GM18502 (cell line): Measurements from ENCODE around the gene DRD3.

Experiments
- ATAC-seq: cut with Tn5 transposase; IDR thresholded peaks from one replicate; pipeline ENCODE4 v1.9.1; 2021; ENCODE audit warnings: mild to moderate bottlenecking; ENCODE audit not compliant: unreplicated experiment, poor library complexity

Gene DRD3

DNA sequence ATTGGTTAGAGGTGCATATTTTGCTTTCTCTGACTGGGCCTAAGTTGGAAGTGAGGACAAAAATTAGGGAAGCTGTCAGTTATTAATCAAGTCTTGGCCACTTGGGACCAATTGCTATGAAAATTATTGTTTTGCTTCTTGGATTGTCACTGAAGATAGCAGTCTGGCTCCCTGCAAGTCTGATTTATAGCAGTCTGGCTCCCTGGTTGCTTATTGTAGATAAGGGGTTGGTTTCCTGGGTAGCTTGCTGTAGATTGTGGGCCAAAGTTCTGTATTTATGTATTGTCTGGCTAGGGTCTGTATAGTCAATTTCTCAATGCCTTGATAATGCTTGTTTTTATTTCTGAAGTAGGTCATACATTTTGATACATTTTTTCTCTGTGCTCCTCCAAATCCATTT, 13.3 kb upstream of the DRD3 start:
- ATAC-seq, result no peak

DNA sequence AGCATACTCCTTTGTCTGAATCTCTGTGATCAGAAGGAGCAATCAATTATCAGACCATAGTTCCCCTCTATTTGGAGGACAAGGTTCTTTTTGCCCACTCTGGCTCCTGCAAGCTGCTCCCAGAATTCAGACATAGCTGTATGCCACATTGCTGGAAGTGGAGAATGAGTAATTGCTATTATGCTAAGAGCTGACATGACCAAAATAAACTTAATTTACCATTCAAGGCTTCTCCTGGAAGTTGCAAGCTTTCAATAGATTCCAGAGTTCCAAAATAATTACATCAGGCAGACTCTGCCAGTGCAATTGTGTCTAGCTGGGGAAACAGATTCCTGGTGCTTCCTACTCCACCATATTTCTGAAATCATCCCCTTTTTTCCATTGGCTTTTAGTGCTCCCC, 7.6 kb upstream of the DRD3 start:
- ATAC-seq, result no peak

DNA sequence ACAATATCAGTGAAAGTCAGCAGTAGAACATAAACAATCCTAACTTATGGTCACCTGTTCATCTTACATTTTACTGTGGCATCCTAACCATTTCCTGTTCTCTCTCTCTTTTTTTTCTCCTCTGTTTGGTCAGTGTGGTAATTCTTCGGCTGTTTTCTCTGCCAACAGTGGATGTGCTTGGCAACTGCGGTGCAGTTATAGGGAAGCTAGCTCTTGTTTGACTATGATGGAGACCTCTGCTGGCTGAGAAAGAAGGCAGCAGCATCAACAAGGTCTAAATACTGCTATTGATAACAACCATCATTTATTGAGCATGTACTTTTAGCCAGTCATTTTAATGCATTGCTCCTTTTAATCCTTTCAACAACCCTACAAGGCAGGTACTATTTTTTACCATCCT, 723 bp upstream of the DRD3 start:
- ATAC-seq, result no peak

DNA sequence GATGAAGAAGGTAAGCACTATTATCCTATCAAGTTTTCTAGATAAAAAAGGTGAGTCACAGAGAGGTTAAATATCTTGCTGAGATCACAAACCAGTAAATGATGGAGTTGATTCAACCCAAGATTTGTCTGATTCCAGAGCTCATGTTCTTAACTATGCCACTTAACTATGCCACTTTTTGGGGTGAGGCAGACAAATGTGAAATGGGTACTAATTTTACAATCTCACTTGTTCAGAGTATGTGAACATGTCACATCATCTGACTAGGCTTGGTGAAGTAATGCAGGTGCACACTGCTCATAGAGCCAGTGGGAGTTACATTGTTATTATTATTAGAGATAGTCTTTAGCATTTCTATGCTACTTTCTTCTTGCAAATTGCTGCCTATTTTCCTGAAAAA, 2.0 kb downstream of the DRD3 start:
- no peak for ATAC-seq

DNA sequence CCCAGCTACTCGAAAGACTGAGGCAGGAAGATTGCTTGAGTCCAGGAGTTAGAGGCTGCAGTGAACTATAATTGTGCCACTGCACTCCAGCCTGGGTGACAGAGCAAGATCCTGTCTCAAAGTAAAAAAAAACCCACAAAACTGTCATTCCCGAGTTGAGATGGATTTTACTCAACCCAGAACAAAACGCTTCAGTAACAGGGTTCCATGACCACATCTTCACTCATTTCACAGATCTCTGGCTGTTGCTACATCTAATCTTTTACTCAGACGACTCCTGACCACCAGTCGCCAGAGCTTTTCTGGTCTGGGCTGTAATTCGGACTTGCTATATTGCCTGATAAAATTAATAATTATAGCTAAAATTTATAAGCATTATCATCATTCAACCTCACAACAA, 2.4 kb downstream of the DRD3 start:
- no peak for ATAC-seq

DNA sequence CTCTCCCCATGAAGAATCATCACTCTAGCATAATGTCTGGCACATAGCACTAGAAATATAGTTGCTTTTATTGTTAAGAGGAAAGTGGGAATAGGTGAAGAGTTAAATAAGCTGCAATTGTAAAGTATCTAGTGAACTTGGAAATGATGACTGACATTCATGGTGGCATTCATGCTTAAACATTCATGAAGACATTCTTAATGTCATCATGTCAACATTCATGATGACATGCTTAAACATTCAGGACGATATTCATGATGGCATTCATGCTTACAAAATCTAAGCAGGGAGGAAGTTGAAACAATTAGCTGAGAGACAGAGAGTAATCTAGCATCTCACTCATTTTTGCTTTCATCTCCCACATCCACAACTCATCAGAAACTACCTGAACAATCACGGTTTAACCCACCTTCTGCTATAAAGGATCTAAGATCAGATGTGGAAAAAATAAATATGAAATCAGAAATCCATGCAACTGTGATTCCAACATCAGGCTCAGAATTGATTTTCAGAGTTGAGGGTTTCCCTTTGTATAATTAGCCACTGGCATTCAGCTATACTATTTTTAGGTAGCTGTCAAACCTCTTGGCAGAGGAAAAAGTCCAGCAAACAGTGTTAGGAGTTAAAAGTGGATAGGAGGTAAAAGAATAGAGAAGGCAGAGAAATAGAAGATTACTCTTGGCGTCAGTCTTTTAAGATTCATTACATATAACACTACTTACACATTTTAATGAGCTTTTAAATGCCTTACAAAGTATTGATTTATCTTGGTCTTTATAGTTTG, 3.5 kb downstream of the DRD3 start:
- no peak for ATAC-seq

DNA sequence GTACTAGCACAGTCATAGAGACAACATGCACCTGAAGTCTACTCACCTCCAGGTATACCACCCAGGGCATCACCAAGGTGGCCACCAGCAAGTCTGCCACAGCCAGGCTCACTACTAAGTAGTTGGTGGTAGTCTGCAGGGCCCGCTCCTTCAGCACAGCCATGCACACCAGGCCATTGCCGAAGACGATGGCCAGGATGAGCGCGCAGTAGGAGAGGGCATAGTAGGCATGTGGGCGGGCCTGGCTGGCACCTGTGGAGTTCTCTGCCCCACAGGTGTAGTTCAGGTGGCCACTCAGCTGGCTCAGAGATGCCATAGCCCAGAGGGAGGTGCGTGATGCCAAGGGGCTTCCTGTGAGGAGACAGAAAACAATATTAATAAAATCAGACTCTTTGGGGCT, 7.2 kb downstream of the DRD3 start:
- ATAC-seq, result no peak

DNA sequence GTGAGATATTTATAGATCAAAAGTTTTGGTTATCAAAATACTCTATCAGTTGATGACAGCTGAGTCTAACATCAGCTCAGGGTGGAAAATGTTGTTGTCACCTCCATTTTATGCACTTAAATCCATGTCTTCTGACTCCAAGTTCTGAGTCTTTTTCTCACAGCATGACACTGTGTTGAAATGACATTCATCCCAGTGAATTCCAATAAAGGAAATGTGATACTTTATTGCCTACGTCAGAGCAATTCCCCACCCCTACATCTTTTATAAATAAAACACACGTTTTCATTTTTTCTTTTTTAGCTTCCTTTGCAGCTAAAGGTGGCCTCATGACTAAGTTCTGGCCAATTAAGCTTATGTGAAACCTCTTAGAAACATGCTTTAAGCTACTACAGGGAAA, 10.7 kb downstream of the DRD3 start:
- no peak for ATAC-seq

DNA sequence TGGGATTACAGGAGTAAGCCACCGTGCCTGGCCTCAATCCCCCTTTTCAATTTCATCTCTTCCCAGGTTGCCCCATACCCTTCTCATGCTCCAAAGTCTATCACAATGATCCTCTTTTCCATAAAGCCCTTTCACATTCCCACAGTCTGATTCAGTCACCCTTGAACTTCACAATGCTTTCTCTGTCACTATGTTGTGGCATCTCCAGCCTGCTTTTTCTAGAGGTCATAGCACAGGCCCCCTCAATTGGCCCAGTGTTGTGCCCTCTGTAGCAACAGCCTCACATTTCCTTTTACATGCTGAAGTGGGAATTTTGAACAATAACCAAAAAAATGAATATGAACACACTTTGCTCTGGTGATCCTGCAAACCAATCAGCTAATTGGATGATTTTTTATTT, 21.5 kb downstream of the DRD3 start:
- no peak for ATAC-seq

DNA sequence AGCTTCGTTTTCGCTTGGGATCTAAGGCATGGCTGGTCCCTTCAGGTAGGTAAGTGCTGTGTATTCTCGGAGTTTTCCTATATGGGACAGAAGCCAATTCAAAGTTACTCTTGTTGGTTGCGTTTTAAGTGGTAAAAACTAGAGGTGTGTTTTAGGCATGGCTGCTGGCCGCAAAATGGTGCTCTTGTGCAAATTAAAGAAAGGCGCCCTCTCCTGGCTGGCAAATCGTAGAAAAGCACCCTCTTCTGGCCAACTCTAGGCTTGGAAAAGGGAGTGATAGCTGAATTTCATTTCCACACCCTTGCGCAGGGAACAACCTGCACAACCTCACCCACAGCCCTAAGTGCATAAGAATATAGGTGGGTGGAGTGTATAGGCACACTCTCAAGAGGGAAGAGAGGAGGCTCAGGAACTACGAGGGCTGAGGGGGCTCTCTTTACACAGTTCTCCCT, 23.5 kb downstream of the DRD3 start:
- ATAC-seq, result no peak

DNA sequence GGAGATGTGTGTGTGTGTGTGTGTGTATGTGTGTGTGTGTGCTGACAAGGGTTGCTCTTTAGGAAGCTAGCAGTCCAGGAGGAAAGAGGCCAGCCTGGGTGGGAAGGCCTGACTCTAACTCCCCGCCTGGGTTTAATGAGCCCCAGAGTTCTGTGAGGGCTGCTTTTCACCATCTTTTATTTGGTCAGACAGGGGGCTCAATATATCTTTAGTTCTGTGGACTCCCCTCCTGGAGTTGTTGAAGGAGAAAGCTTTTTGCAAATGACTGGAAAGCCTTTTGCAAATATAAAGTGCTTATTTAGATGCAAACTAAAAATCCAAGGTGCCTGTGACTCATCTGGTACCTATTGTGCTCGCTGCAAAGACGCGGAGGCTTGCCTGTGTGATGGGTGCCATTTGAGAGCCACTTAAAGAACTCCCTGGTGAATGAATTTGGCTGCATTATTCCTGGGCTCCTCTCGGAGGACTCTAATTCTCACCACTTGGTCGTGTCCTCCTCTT, 24.5 kb downstream of the DRD3 start:
- ATAC-seq, result no peak

DNA sequence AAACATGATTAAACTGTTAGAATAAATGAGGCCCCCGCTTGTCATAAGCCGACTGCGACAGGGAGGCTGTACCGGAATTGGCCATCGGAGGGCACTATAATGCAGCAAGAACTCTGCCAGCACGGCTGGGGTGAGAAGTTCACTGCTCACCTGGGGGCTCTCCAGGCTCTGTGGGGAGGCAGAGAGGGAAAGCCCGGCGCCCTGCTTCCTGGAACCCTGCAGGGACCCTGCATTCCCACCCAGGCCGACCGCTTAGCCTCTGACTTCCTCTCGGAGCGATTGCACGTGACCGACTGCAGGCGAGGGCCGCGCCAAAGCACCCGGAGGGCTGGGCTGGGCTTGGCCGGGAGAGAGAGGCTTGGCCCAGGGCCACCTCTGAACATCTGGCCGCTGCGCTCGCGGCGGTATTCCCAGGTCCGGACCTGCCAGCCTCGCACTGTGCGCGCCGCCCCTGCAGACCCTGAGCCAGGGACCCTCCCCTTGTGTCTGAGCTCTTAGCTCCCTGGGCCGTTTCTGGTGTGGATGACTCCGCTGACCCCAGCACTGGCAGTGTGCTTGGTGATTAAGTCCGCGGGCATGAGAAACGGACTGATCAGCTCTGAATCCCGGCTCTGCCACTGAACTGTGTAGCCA, 26.2 kb downstream of the DRD3 start:
- ATAC-seq, result peak; percentile 93

DNA sequence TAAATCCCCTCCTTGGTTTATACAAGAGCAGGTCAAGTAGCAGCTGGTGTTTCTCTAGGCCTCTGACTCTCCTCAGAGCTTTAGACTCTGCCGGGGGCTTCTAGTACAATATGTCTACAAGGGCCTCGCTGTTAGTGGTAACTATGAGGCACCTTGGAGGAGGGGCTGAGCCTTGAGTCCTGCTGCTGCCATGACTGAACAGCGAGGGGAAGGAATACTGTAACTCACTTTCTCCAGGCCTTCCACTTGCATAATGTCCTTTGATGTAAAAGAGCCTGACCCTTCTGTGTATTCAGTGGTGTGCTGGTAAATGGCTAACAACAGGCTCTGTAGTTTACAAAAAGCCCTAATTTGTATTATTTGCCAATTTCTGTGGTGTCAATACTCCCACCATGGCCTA, 27.8 kb downstream of the DRD3 start:
- no peak for ATAC-seq

DNA sequence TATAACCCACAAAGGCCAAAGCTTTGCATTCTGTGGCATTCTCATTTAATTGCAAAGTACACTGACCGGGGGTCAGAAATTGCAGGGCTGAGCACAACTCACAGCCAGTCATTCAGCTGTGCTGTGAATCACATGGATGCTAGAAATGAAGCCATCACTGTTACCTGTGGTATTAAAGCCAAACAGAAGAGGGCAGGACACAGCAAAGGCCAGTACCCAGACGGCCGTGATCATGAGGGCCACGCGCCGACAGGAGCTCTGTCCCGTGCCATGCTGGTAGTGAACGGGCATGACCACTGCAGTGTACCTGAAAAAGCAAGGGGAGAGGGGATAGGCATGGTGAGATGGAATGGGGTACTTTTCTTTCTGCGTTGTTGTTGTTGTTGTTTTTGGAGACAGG, 31.6 kb downstream of the DRD3 start:
- ATAC-seq, result no peak

DNA sequence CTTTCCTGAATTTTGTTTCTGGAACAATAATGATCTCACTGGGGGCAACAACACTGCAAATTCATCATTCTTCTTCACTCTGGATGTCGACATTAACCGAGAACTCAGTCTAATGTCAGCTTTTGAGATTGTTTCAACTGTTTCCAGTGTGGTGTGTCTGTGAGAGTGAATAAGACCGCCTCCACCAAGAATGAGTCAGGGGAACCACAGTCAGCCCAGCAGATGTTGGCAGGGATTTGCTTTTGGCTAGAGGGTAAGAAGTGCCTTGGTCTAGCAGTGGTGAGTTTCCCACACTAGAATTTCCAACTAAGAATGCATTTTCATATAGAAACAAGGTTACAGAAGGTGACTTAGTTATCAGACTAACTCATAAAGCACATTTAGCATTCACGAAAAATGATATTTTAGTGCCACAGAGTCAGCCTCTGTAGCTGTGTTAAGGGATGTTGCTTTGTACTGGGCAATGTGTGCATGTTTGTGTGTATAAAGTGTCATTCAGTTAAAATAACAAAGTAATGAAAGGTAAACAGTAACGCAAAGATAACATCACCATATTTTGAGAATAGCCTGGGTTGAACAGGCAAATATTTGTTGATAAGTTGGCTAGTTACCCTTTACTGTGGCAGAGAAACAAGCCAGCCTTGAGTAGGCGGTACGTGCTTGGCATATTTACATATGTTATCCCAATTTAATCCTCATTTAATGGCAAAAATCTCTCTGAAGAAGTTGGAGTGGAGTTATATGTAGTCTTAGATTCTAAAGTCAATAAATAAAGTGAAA, 33.8 kb downstream of the DRD3 start:
- no peak for ATAC-seq

DNA sequence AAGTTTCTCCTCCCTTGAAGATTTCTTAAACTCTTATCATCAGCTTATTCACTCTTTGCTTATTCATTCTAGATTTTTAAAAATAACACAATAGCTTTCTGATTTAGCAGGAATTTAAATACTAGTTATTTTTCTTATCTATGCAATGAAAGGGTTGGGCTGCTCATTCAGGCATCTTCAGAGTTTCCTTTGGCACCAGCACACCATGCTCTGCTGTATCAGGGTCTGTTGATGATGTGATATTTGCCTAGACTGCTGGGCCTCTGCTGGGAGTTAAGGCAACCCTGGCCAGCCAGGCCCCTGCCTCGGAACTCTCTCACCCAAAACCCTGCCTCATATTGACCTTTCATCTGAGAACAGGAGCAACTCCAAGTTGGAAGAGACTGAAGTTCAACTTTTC, 35.0 kb downstream of the DRD3 start:
- ATAC-seq, result no peak

DNA sequence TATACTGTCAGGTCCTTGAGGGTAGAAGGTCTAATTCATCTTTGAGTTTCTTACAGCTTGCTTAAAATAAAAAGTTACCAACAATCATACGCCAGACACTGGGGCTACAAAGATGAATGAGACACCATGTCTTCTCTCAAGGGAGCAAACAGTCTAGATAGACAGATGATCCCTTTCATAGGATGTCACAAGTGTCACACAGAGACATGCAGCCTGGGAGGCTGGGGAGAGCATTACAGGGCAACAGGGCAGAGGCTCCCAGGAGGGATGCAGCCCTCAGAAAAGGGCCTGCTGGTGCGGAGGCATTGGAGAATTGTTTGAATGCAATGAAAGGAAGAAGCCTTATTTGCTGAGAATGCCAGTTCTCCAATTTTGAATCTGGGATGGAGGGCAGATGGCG, 39.0 kb downstream of the DRD3 start:
- no peak for ATAC-seq

DNA sequence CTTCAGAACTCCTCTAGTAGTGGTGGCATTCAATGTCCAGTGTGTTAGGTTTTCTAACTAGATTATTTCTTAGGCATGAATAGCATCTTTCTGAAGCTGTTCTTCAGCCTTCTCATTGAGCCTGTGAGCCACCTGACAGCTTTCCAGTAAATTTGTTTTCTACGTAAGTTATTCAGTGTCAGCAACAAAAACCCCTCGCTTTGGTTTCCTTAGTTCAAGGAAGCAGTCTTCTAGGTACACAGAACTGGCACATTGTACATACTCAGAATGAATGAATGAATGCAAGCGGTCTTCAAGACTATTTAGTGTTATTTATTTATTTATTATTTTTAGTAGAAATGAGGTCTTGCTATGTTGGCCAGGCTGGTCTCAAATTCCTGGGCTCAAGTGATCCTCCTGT, 44.9 kb downstream of the DRD3 start:
- ATAC-seq, result no peak

DNA sequence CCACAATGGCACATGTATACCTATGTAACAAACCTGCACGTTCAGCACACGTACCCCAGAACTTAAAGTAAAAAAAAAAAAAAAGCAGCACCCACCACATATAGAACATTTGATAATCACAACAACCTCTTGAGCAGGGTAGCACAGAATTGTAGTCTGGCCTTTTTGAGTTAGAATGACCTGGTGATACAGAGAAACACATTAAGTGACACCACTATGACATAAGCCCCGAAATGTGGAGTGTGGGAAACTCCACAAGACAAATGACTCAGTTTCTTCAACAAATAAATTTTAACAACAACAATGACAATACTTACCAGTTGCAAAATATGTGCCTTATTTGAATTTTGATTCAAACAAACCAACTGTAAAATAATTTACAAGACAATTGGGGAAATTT, 46.4 kb downstream of the DRD3 start:
- no peak for ATAC-seq

DNA sequence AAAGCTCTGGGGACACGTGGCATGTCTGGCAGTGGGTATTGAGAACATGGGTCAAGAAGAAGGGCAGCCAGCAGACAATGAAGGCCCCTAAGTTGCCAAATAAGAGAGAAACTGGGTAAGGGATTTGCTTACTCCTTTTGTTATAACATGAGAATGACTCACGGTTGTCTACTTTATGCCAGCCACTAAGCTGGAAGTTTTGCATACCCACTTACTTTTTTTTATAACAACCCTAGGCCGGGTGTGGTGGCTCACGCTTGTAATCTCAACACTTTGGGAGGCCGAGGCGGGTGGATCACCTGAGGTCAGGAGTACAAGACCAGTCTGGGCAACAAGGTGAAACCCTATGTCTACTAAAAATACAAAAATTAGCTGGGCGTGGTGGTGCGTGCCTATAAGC, 50.0 kb downstream of the DRD3 start:
- ATAC-seq, result no peak

DNA sequence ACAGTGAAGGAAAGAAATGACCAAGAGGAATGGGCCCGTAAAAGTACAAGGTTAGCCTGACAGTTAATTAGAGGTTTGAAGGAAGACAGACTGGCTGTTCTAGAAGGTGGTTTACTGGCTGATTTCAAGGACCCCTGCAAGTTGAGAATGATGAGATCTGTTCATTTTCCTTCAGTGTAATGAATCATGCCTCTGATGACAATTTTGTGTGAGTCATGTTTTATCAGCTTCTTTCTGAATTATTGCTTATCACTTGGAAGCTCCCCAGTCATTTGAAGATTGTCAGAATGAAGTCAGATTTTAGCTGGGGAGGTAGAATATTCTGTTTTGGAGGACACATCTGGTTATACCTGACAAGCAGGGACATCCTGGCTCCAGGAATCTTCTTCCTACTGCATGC, 50.6 kb downstream of the DRD3 start:
- ATAC-seq, result no peak
